Immature natural killer cell (primary cell): ENCODE measurements around the gene MGRN1. TPM values are rescaled to one million over a fixed set of nuclear protein-coding genes. Genes with fewer than 3 reads are reported as not detected.
A peak's percentile ranks its signal among the peaks of the same experiment; 100 is the strongest.

Source experiments
- DNase-seq, 3 donors: peaks; one replicate each; pipeline ENCODE4 v3.0.0; 2022; ENCODE audit warnings: mixed read lengths in 1 of 3
- H3K27ac Mint-ChIP-seq, 6 donors: one replicate each; pipeline ENCODE4 v1.8.0; 2020; ENCODE audit warnings: mixed read lengths in 6 of 6, mild to moderate bottlenecking in 5 of 6, inconsistent platforms in 4 of 6, moderate library complexity in 3 of 6
- H3K27me3 Mint-ChIP-seq, 3 donors: one replicate each; pipeline ENCODE4 v1.8.0; 2020 to 2021; ENCODE audit warnings: low read depth in 3 of 3, mild to moderate bottlenecking in 3 of 3, mixed read lengths in 3 of 3, moderate library complexity in 3 of 3, inconsistent platforms in 1 of 3
- H3K36me3 Mint-ChIP-seq, 3 donors: one replicate each; pipeline ENCODE4 v1.8.0; 2020; ENCODE audit warnings: mixed read lengths in 3 of 3, inconsistent platforms in 2 of 3, mild to moderate bottlenecking in 2 of 3
- H3K4me1 Mint-ChIP-seq, 2 donors: one replicate each; pipeline ENCODE4 v1.8.0; 2020; ENCODE audit warnings: inconsistent platforms in 2 of 2, mild to moderate bottlenecking in 2 of 2, mixed read lengths in 2 of 2, moderate library complexity in 1 of 2
- H3K4me3 Mint-ChIP-seq, 5 donors: one replicate each; pipeline ENCODE4 v1.8.0; 2020; ENCODE audit warnings: mild to moderate bottlenecking in 5 of 5, mixed read lengths in 5 of 5, inconsistent platforms in 3 of 5, moderate library complexity in 3 of 5
- H3K9me3 Mint-ChIP-seq, 6 donors: one replicate each; pipeline ENCODE4 v1.8.0; 2020; ENCODE audit warnings: mild to moderate bottlenecking in 6 of 6, mixed read lengths in 6 of 6, inconsistent platforms in 4 of 6, moderate library complexity in 3 of 6
- polyA plus RNA-seq, 3 donors: library from polyadenylated mRNA; unstranded; fragments of 300-500 nt; fragmentation: Illumina TruSeq; gene quantifications; one replicate each; pipeline ENCODE4 v1.2.3, GENCODE V29; 2021

The MGRN1 gene
- polyA plus RNA-seq, 3 donors from 2014 or later = 2.3 to 13.2 (median 3.5) TPM

- Mint-ChIP-seq H3K27ac (peak overlapping the region in 2 of 6 donors; percentile 35 to 61), H3K27me3 (peaks cover 1 to 10% (median 2%) of the 10 kb centered on the region in 3 donors), H3K9me3 (no peaks in the 10 kb centered on the region), H3K4me3 (no peak overlapping the region), H3K4me1 (peaks cover 6% of the 10 kb centered on the region in 2 donors), H3K36me3 (peaks cover 0 to 8% (median 8%) of the 10 kb centered on the region in 3 donors)
- DNase-seq = no peak
These were observed 57.0 kb downstream of the MGRN1 start for GRCh38 chr16:4681471-4682083.

GRCh38 chr16:4682084-4682591 lies 57.5 kb downstream of the MGRN1 start:
- Mint-ChIP-seq H3K27me3 (peaks cover 0 to 8% (median 1%) of the 10 kb centered on the region in 3 donors), H3K4me3 (no peak overlapping the region), H3K4me1 (peaks cover under 1% of the 10 kb centered on the region in 2 donors), H3K36me3 (peaks cover 0 to 8% (median 8%) of the 10 kb centered on the region in 3 donors), H3K9me3 (no peaks in the 10 kb centered on the region), H3K27ac (no peak overlapping the region)
- DNase-seq = no peak

- DNase-seq = no peak
- Mint-ChIP-seq H3K4me1 (no peaks in the 10 kb centered on the region), H3K27me3 (peaks cover under 1 to 11% (median 1%) of the 10 kb centered on the region in 3 donors), H3K9me3 (no peaks in the 10 kb centered on the region), H3K36me3 (peaks cover 0 to 8% (median 8%) of the 10 kb centered on the region in 3 donors), H3K4me3 (no peak overlapping the region), H3K27ac (no peak overlapping the region)
These were observed 58.1 kb downstream of the MGRN1 start for GRCh38 chr16:4682616-4683254.

GRCh38 chr16:4683255-4684057 lies 58.8 kb downstream of the MGRN1 start:
- Mint-ChIP-seq H3K27me3 (peaks cover 0 to 11% (median 2%) of the 10 kb centered on the region in 3 donors), H3K9me3 (no peaks in the 10 kb centered on the region), H3K27ac (no peak overlapping the region), H3K4me3 (no peak overlapping the region), H3K36me3 (peaks cover 0 to 4% (median 4%) of the 10 kb centered on the region in 3 donors), H3K4me1 (no peaks in the 10 kb centered on the region)
- DNase-seq = no peak

GRCh38 chr16:4684058-4684715 lies 59.6 kb downstream of the MGRN1 start:
- no peaks in the 10 kb centered on the region for H3K9me3 Mint-ChIP-seq
- DNase-seq = no peak
- no peak overlapping the region for H3K27ac Mint-ChIP-seq
- H3K27me3 Mint-ChIP-seq = peaks cover 1 to 13% (median 2%) of the 10 kb centered on the region in 3 donors
- peaks cover 0 to 4% (median 3%) of the 10 kb centered on the region in 3 donors for H3K36me3 Mint-ChIP-seq
- H3K4me1 Mint-ChIP-seq = no peaks in the 10 kb centered on the region
- H3K4me3 Mint-ChIP-seq = no peak overlapping the region

GRCh38 chr16:4684763-4685162 lies 60.1 kb downstream of the MGRN1 start:
- Mint-ChIP-seq H3K27ac (no peak overlapping the region), H3K4me1 (no peaks in the 10 kb centered on the region), H3K4me3 (no peak overlapping the region), H3K27me3 (peaks cover 1 to 13% (median 2%) of the 10 kb centered on the region in 3 donors), H3K36me3 (peaks cover 0 to 4% (median 3%) of the 10 kb centered on the region in 3 donors), H3K9me3 (no peaks in the 10 kb centered on the region)
- DNase-seq = no peak

GRCh38 chr16:4685292-4685691 lies 60.7 kb downstream of the MGRN1 start:
- no peak overlapping the region for H3K27ac Mint-ChIP-seq
- peaks cover 0 to 4% (median 3%) of the 10 kb centered on the region in 3 donors for H3K36me3 Mint-ChIP-seq
- H3K4me1 Mint-ChIP-seq = no peaks in the 10 kb centered on the region
- no peak for DNase-seq
- H3K27me3 Mint-ChIP-seq = peaks cover 1 to 13% (median 2%) of the 10 kb centered on the region in 3 donors
- H3K4me3 Mint-ChIP-seq = no peak overlapping the region
- H3K9me3 Mint-ChIP-seq = no peaks in the 10 kb centered on the region

- DNase-seq = no peak
- Mint-ChIP-seq H3K4me1 (no peaks in the 10 kb centered on the region), H3K27ac (peak overlapping the region in 1 of 6 donors; percentile 22), H3K9me3 (no peaks in the 10 kb centered on the region), H3K36me3 (peaks cover 0 to 4% (median 3%) of the 10 kb centered on the region in 3 donors), H3K27me3 (peaks cover 1 to 14% (median 2%) of the 10 kb centered on the region in 3 donors), H3K4me3 (no peak overlapping the region)
These were observed 61.3 kb downstream of the MGRN1 start for GRCh38 chr16:4685776-4686496.

GRCh38 chr16:4686497-4687210 lies 62.0 kb downstream of the MGRN1 start:
- no peak overlapping the region for H3K4me3 Mint-ChIP-seq
- no peak for DNase-seq

GRCh38 chr16:4687416-4687815 lies 62.8 kb downstream of the MGRN1 start:
- no peaks in the 10 kb centered on the region for H3K4me1 Mint-ChIP-seq
- H3K36me3 Mint-ChIP-seq = peaks cover 0 to 4% (median 3%) of the 10 kb centered on the region in 3 donors
- H3K27me3 Mint-ChIP-seq = peaks cover 1 to 8% (median 2%) of the 10 kb centered on the region in 3 donors
- H3K9me3 Mint-ChIP-seq = no peaks in the 10 kb centered on the region
- H3K27ac Mint-ChIP-seq = no peak overlapping the region
- no peak for DNase-seq
- no peak overlapping the region for H3K4me3 Mint-ChIP-seq

More at GRCh38 chr16:4686497-4687210, 62.0 kb downstream of the MGRN1 start:
- peaks cover 1 to 8% (median 2%) of the 10 kb centered on the region in 3 donors for H3K27me3 Mint-ChIP-seq
- H3K4me1 Mint-ChIP-seq = no peaks in the 10 kb centered on the region
- no peak overlapping the region for H3K27ac Mint-ChIP-seq
- H3K9me3 Mint-ChIP-seq = no peaks in the 10 kb centered on the region
- peaks cover 0 to 4% (median 3%) of the 10 kb centered on the region in 3 donors for H3K36me3 Mint-ChIP-seq

- Mint-ChIP-seq H3K4me1 (peaks cover 0 to 1% of the 10 kb centered on the region in 2 donors), H3K36me3 (peaks cover 0 to 4% (median 3%) of the 10 kb centered on the region in 3 donors), H3K27me3 (peaks cover 1 to 8% (median 3%) of the 10 kb centered on the region in 3 donors), H3K9me3 (no peaks in the 10 kb centered on the region), H3K4me3 (no peak overlapping the region), H3K27ac (peak overlapping the region in 1 of 6 donors; percentile 9)
- DNase-seq = no peak
These were observed 63.5 kb downstream of the MGRN1 start for GRCh38 chr16:4687946-4688673.

- Mint-ChIP-seq H3K27ac (no peak overlapping the region), H3K36me3 (peaks cover 0 to 4% (median 3%) of the 10 kb centered on the region in 3 donors), H3K9me3 (no peaks in the 10 kb centered on the region), H3K4me1 (peaks cover 0 to 3% of the 10 kb centered on the region in 2 donors), H3K27me3 (peaks cover 1 to 8% (median 5%) of the 10 kb centered on the region in 3 donors), H3K4me3 (no peak overlapping the region)
- DNase-seq = no peak
These were observed 64.0 kb downstream of the MGRN1 start for GRCh38 chr16:4688674-4689045.
